RKO (cell line): ENCODE data around the gene KRTAP5-10.
"Not testable (repeated sequence)": the region's sequence is repeated elsewhere in the genome, so short reads cannot be mapped to it uniquely, and the experiment has no call there.

ENCODE experiments used
- DNase-seq: peaks from one replicate; pipeline ENCODE4 v3.0.0-alpha.2; 2016; ENCODE audit warnings: low spot score

KRTAP5-10 gene

GRCh38 chr11:71565263-71565662 lies at the start of gene KRTAP5-10:
Gene KRTAP5-10, plus strand, starts transcription at chr11:71565563. Its CDS starts 25 bp downstream, at chr11:71565588.
- DNase-seq: no peak

GRCh38 chr11:71518506-71519471 lies 46.6 kb upstream of the KRTAP5-10 start:
- no peak for DNase-seq

GRCh38 chr11:71519546-71519945 lies 45.8 kb upstream of the KRTAP5-10 start:
- no peak for DNase-seq

- DNase-seq: no peak
Observed at GRCh38 chr11:71525188-71525937, 40.0 kb upstream of the KRTAP5-10 start.

- no peak for DNase-seq
Observed at GRCh38 chr11:71525938-71526495, 39.3 kb upstream of the KRTAP5-10 start.

GRCh38 chr11:71526796-71527575 lies 38.4 kb upstream of the KRTAP5-10 start, which contains the start of gene KRTAP5-7:
Gene KRTAP5-7, plus strand, starts transcription at chr11:71527267. Its CDS starts 34 bp downstream, at chr11:71527301.
- not testable (repeated sequence) for DNase-seq

GRCh38 chr11:71527576-71528210 lies 37.7 kb upstream of the KRTAP5-10 start:
- no peak for DNase-seq

GRCh38 chr11:71530602-71531001 lies 34.8 kb upstream of the KRTAP5-10 start:
- no peak for DNase-seq

- DNase-seq: no peak
Observed at GRCh38 chr11:71532036-71532610, 33.2 kb upstream of the KRTAP5-10 start.

- not testable (repeated sequence) for DNase-seq
Observed at GRCh38 chr11:71534711-71535608, 30.4 kb upstream of the KRTAP5-10 start.

- no peak for DNase-seq
Observed at GRCh38 chr11:71535825-71536224, 29.5 kb upstream of the KRTAP5-10 start.

GRCh38 chr11:71537537-71537936 lies 27.8 kb upstream of the KRTAP5-10 start:
- DNase-seq: no peak

GRCh38 chr11:71537977-71538665 lies 27.2 kb upstream of the KRTAP5-10 start, which contains the start of gene KRTAP5-8:
Gene KRTAP5-8, plus strand, starts transcription at chr11:71538025. Its CDS starts 31 bp downstream, at chr11:71538056.
- DNase-seq: not testable (repeated sequence)

- no peak for DNase-seq
Observed at GRCh38 chr11:71538666-71538990, 26.7 kb upstream of the KRTAP5-10 start.

GRCh38 chr11:71539017-71539416 lies 26.3 kb upstream of the KRTAP5-10 start:
- no peak for DNase-seq

GRCh38 chr11:71539971-71540370 lies 25.4 kb upstream of the KRTAP5-10 start:
- not testable (repeated sequence) for DNase-seq

- DNase-seq: not testable (repeated sequence)
Observed at GRCh38 chr11:71540521-71541304, 24.6 kb upstream of the KRTAP5-10 start.

- no peak for DNase-seq
Observed at GRCh38 chr11:71542382-71542781, 23.0 kb upstream of the KRTAP5-10 start.
